ENCODE measurements around the gene OR1L6. TPM values are rescaled to one million over a fixed set of nuclear protein-coding genes. Genes with fewer than 3 reads are reported as not detected.

The OR1L6 gene
- total RNA-seq, 1 donor from 2014 or later: not detected

- ATAC-seq (ENCODE audit: low read depth): no peak
- no peak overlapping the region for H3K27ac Mint-ChIP-seq
- intact Hi-C loops (cut with micrococcal nuclease): no loop called here
- no peak overlapping the region for H3K4me3 Mint-ChIP-seq
- no peaks in the 10 kb centered on the region for H3K27me3 Mint-ChIP-seq
- ChIA-PET CTCF (no interaction called here), POLR2A (no interaction called here)
- TF ChIP-seq CTCF (IDR thresholded peaks at IDR 0.05): no peak
- no peaks in the 10 kb centered on the region for H3K9me3 Mint-ChIP-seq
- DNase-seq: no peak
- H3K36me3 Mint-ChIP-seq (ENCODE audit: low read depth): no peaks in the 10 kb centered on the region
- no peaks in the 10 kb centered on the region for H3K4me1 Mint-ChIP-seq
Observed at GRCh38 chr9:122789256-122790046, 47.3 kb downstream of the OR1L6 start.

DNA sequence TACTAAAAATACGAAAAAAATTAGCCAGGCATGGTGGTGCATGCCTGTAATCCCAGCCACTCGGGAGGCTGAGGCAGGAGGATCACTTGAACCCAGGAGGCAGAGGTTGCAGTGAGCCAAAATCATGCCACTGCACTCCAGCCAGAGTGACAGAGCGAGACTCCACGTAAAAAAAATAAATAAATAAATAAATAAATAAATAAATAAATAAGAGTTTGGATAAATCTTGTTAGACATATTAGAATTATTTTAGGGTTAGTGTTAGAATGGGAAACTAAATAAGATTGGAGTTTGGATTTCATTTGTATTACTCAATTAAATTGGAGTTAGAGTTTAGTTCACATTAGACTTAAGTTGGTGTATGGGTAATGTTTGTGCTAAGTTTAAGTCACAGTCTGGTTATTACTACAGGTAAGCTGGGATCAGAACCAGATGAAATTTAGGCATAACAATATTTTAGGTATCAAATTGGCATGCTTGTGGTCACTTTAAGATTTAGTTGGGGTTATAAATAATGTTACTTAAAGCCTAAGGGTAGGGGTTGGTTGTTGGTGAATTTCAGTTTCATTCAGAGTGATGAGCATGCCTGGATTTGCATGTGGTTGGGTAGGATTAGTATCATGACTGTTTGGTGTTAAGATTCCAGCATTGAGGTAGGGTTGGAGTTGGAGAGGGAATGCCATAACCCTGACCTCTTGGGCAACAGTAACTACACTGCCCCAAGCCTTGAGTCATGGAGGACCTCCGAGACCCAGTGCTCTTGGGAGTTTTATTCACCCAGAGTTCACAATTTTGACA is 50.0 kb downstream of the OR1L6 start:
- no peak for DNase-seq
- Mint-ChIP-seq H3K36me3 (ENCODE audit: low read depth) (no peaks in the 10 kb centered on the region), H3K4me3 (no peak overlapping the region), H3K9me3 (no peaks in the 10 kb centered on the region), H3K4me1 (no peaks in the 10 kb centered on the region), H3K27ac (no peak overlapping the region), H3K27me3 (no peaks in the 10 kb centered on the region)
- intact Hi-C loops (cut with micrococcal nuclease): no loop called here
- ATAC-seq (ENCODE audit: low read depth): no peak
- ChIA-PET POLR2A (no interaction called here), CTCF (no interaction called here)
- no peak for TF ChIP-seq CTCF (IDR thresholded peaks at IDR 0.05)

DNA sequence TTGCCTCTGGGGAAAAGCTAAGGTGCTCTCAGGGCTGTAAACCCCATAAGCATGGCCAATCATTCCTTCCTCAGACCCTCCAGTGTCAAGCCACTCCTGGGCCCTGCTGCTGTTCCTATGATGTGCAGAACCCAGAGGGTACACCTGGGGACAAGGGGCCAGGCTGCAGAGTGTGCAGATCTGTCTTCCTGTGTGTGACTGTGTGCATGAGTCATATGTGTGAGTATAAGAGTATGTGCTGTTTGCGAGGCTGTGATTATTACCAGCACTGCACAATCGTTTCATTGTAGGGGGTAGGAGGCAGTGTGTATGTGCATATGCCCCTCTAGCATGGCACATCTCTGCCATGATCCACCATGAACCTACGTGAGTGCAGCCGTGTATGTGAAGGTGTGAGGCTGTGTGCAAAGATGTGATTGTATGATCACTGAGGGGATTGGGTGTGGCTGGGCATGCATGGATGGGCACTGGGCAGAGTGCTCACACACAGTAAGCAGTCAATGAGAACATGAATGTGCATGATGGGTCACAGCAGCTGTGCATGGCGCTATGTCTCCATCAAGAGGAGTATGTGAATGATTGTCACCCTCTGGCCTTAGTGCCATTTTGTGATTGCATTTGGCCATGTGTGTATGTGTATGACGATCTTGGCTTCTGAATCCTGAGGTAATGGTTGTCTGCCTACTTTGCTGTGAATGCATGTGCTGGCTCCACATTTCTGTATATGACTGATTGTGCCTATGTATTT is 55.4 kb downstream of the OR1L6 start:
- Mint-ChIP-seq H3K4me3 (no peak overlapping the region), H3K9me3 (no peaks in the 10 kb centered on the region), H3K4me1 (peaks cover 6% of the 10 kb centered on the region), H3K27ac (no peak overlapping the region), H3K36me3 (ENCODE audit: low read depth) (no peaks in the 10 kb centered on the region), H3K27me3 (no peaks in the 10 kb centered on the region)
- no peak for TF ChIP-seq CTCF (IDR thresholded peaks at IDR 0.05)
- DNase-seq: no peak
- ATAC-seq (ENCODE audit: low read depth): no peak
- intact Hi-C loops (cut with micrococcal nuclease): no loop called here
- POLR2A ChIA-PET: no interaction called here
- CTCF ChIA-PET: no interaction called here

Other genes with a start within 250 kb of the OR1L6 start
- gene OR1J2, start 231.5 kb upstream of the OR1L6 start, total RNA-seq: not detected in 2 replicates
- not detected in 2 replicates for gene OR1J4, start 223.2 kb upstream of the OR1L6 start, total RNA-seq
- gene OR1N1, start 215.0 kb upstream of the OR1L6 start, total RNA-seq: not detected in 2 replicates
- gene OR1N2, start 189.2 kb upstream of the OR1L6 start, total RNA-seq: not detected in 2 replicates
- gene OR1L8, start 158.9 kb upstream of the OR1L6 start, total RNA-seq: not detected in 2 replicates
- not detected in 2 replicates for gene OR1Q1, start 127.6 kb upstream of the OR1L6 start, total RNA-seq
- gene OR1B1, start 84.7 kb upstream of the OR1L6 start, total RNA-seq: not detected in 2 replicates
- not detected in 2 replicates for gene OR1L1, start 80.6 kb upstream of the OR1L6 start, total RNA-seq
- gene OR1L3, start 67.2 kb upstream of the OR1L6 start, total RNA-seq: not detected in 2 replicates
- gene OR1L4, start 18.3 kb upstream of the OR1L6 start, total RNA-seq: not detected in 2 replicates
- not detected in 2 replicates for gene OR5C1, start 46.6 kb downstream of the OR1L6 start, total RNA-seq
- not detected in 2 replicates for gene OR1K1, start 57.8 kb downstream of the OR1L6 start, total RNA-seq
- gene PDCL, start 86.3 kb downstream of the OR1L6 start, total RNA-seq: 12.7 and 14.6 TPM in 2 replicates
- gene RC3H2, start 163.1 kb downstream of the OR1L6 start, total RNA-seq: 50.8 and 62.7 TPM in 2 replicates
- gene ZBTB6, start 171.0 kb downstream of the OR1L6 start, total RNA-seq: 15.3 and 15.5 TPM in 2 replicates
- 9.7 and 11.9 TPM in 2 replicates for gene ZBTB26, start 189.2 kb downstream of the OR1L6 start, total RNA-seq
- 47.4 and 58.1 TPM in 2 replicates for gene RABGAP1, start 198.7 kb downstream of the OR1L6 start, total RNA-seq